H1 (cell line): ENCODE measurements around the gene HAPLN3. TPM values are rescaled to one million over a fixed set of nuclear protein-coding genes. Genes with fewer than 3 reads are reported as not detected.

Source experiments
- RNF2 ChIP-seq: fragments of 200-900, 300-1000 bp; sonication (generic); IDR thresholded peaks from 2 replicates; pipeline ENCODE4 v1.7.1; 2016; ENCODE audit warnings: borderline replicate concordance, low read depth, mild to moderate bottlenecking, antibody characterized with exemption, low read length; ENCODE audit not compliant: poor library complexity, severe bottlenecking; ENCODE audit errors: missing control alignments
- RXRA ChIP-seq: IDR thresholded peaks from 2 replicates; pipeline ENCODE4 v1.6.1; 2011; ENCODE audit warnings: low read depth, mild to moderate bottlenecking, low read length, moderate library complexity; ENCODE audit not compliant: insufficient read depth
- SP2 ChIP-seq: IDR thresholded peaks from 2 replicates; pipeline ENCODE4 v1.6.1; 2012; ENCODE audit warnings: mild to moderate bottlenecking, low read length, inconsistent platforms
- SUZ12 ChIP-seq: fragments of 200-600 bp; sonication (generic); IDR thresholded peaks from 2 replicates; pipeline ENCODE4 v1.6.1; 2012; ENCODE audit warnings: mild to moderate bottlenecking, inconsistent platforms, low read length, moderate library complexity, mixed read lengths
- polyA plus RNA-seq, 7 experiments: library from polyadenylated mRNA; depleted of rRNA in 3 of 7; stranded (reverse) in 5 of 7; unstranded in 2 of 7; fragments of >200 nt in 5 of 7; fragments of 200-250 nt in 2 of 7; gene quantifications; 1 replicate in 5 of 7; 2 replicates in 1 of 7; 4 replicates in 1 of 7; pipeline versions ENCODE4 v1.2.1 to v1.2.3, GENCODE V29; 2011 to 2013; ENCODE audit warnings: missing spikeins in 2 of 7, mixed read lengths in 2 of 7
- total RNA-seq: library from RNA; stranded (reverse); fragmentation: NEBNext Ultra II Directional; extraction: Animal tissue kit (Norgen Biotek cat#: 25700); gene quantifications from 2 replicates; pipeline ENCODE4 v1.2.1, GENCODE V29; 2021

The HAPLN3 gene
- total and polyA plus RNA-seq, 2 of the 8 experiments (the other 6 are each of a cell fraction or from before 2014, with no cell fraction given), result 76.2 to 79.7 TPM

DNA sequence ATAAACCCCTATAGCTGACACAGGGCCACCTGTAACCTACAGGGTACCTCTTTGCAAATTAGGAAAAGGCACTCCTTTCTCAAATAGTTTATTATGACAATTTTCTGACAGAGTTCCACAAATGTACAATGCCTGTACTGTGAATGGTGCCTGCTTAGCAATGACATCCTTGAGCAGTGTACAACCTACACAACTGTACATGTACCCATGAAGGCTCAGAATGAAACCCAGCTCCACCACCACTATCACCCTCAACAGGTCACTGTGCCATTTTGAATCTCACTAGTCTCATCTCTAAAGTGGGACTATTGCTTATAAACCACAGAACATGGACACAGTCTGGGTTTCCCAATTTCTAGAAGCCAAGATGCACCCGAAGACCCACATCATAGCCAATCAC lies 10.8 kb upstream of the HAPLN3 start (continued):
- no peak for TF ChIP-seq SP2
- no peak for TF ChIP-seq SUZ12
- no peak for TF ChIP-seq RXRA
- TF ChIP-seq RNF2, result no peak
